Keratinocyte (primary cell): ENCODE results near the gene NAIF1. TPM values are rescaled to one million over a fixed set of nuclear protein-coding genes. Genes with fewer than 3 reads are reported as not detected.

ENCODE experiments used
- DNase-seq: peaks from one replicate; pipeline ENCODE4 v3.0.0-alpha.2; 2011; ENCODE audit warnings: low read depth, missing footprints, low spot score
- FAIRE-seq: peaks from 2 replicates; lab custom pipeline; 2011; peaks lifted over from hg19 to GRCh38; lab: Jason Lieb, UNC
- H2AFZ ChIP-seq: 2 replicates; pipeline ENCODE4 v1.6.0; 2012; ENCODE audit warnings: low read length, control low read depth, inconsistent platforms; ENCODE audit not compliant: control insufficient read depth
- H3K27ac ChIP-seq: 2 replicates; pipeline ENCODE4 v1.5.1; 2011; ENCODE audit warnings: low read length; ENCODE audit not compliant: control insufficient read depth, insufficient read depth
- H3K27me3 ChIP-seq: 3 replicates; pipeline ENCODE4 v1.6.0; 2011; ENCODE audit warnings: low read length; ENCODE audit not compliant: control insufficient read depth, insufficient read depth; ENCODE audit errors: extremely low read depth
- H3K36me3 ChIP-seq, 2 experiments: 2 replicates in 1 of 2; 3 replicates in 1 of 2; pipeline ENCODE4 v1.5.1; 2011; ENCODE audit warnings: low read length in 2 of 2, mild to moderate bottlenecking in 1 of 2; ENCODE audit not compliant: control insufficient read depth in 2 of 2, insufficient read depth in 2 of 2; ENCODE audit errors: extremely low read depth in 1 of 2
- H3K4me1 ChIP-seq: 3 replicates; pipeline ENCODE4 v1.5.1; 2011; ENCODE audit warnings: low read length; ENCODE audit not compliant: control insufficient read depth, insufficient read depth; ENCODE audit errors: extremely low read depth
- H3K4me2 ChIP-seq: 3 replicates; pipeline ENCODE4 v1.6.0; 2011; ENCODE audit warnings: low read depth, low read length; ENCODE audit not compliant: control insufficient read depth, insufficient read depth; ENCODE audit errors: extremely low read depth
- H3K4me3 ChIP-seq, 3 experiments: fragments of 200-600 bp in 1 of 3; sonication (generic) in 1 of 3; 2 replicates in 2 of 3; 3 replicates in 1 of 3; pipeline ENCODE4 v1.5.1; 2011 to 2016; ENCODE audit warnings: low read length in 3 of 3, mild to moderate bottlenecking in 3 of 3, control low read depth in 2 of 3, inconsistent platforms in 1 of 3, low read depth in 1 of 3, mixed read lengths in 1 of 3, mixed run types in 1 of 3, moderate library complexity in 1 of 3; ENCODE audit not compliant: control insufficient read depth in 2 of 3, insufficient read depth in 2 of 3; ENCODE audit errors: extremely low read depth in 1 of 3
- H3K79me2 ChIP-seq: 2 replicates; pipeline ENCODE4 v1.6.0; 2012; ENCODE audit warnings: low read length; ENCODE audit not compliant: control insufficient read depth, insufficient read depth
- H3K9ac ChIP-seq: 3 replicates; pipeline ENCODE4 v1.6.0; 2011; ENCODE audit warnings: low read length; ENCODE audit not compliant: control insufficient read depth, insufficient read depth; ENCODE audit errors: extremely low read depth
- H3K9me1 ChIP-seq: 3 replicates; pipeline ENCODE4 v1.6.0; 2011; ENCODE audit warnings: low read length; ENCODE audit not compliant: control insufficient read depth, insufficient read depth; ENCODE audit errors: extremely low read depth
- H3K9me3 ChIP-seq: 2 replicates; pipeline ENCODE4 v1.5.1; 2012; ENCODE audit warnings: low read depth, low read length; ENCODE audit not compliant: control insufficient read depth
- H4K20me1 ChIP-seq: 3 replicates; pipeline ENCODE4 v1.6.0; 2011; ENCODE audit warnings: low read length; ENCODE audit not compliant: control insufficient read depth, insufficient read depth; ENCODE audit errors: extremely low read depth
- CTCF ChIP-seq, 3 experiments: IDR thresholded peaks in 1 of 3; conservative IDR thresholded peaks in 1 of 3; optimal IDR thresholded peaks in 1 of 3; 2 replicates in 2 of 3; 3 replicates in 1 of 3; pipeline versions ENCODE3 to v1.5.1; 2011; ENCODE audit warnings: low read length in 3 of 3, mild to moderate bottlenecking in 3 of 3, moderate library complexity in 2 of 3, control low read depth in 1 of 3, inconsistent platforms in 1 of 3; ENCODE audit not compliant: insufficient read depth in 2 of 3; ENCODE audit errors: extremely low read depth in 1 of 3
- EZH2 ChIP-seq: IDR thresholded peaks from one replicate; pipeline ENCODE4 v1.6.1; 2012; ENCODE audit warnings: inconsistent platforms, mild to moderate bottlenecking, low read length, moderate library complexity
- dilution Hi-C: fragments of 300-500 bp; cut with MboI; formaldehyde crosslinking; loops from one replicate; pipeline ENCODE4 v1.7.0; 2020; ENCODE audit warnings: low sequenced_read_pairs; ENCODE audit not compliant: extremely low pct_ligation_motif_present
- polyA plus RNA-seq, 5 experiments: library from polyadenylated mRNA; depleted of rRNA in 3 of 5; stranded (reverse) in 3 of 5; stranded (forward) in 1 of 5; unstranded in 1 of 5; fragments of >200 nt; gene quantifications; 1 replicate in 1 of 5; 2 replicates in 3 of 5; 3 replicates in 1 of 5; pipeline versions ENCODE4 v1.2.1 to v1.2.3, GENCODE V29; 2011 to 2012; ENCODE audit warnings: missing spikeins in 2 of 5, low read depth in 1 of 5, low replicate concordance in 1 of 5

Gene NAIF1
- polyA plus RNA-seq, 1 donor (not counting 4 experiments of a cell fraction or from before 2014, with no cell fraction given), result 6.3 TPM

GRCh38 chr9:128081056-128081455, 13.9 kb upstream of the NAIF1 start:
- Histone ChIP-seq H3K79me2 (peaks cover 6% of the 10 kb centered on the region), H4K20me1 (peaks cover 5% of the 10 kb centered on the region), H3K9me3 (no peaks in the 10 kb centered on the region), H3K4me3 (no peak overlapping the region), H3K4me2 (no peak overlapping the region), H3K9ac (no peak overlapping the region), H3K27me3 (no peaks in the 10 kb centered on the region), H2AFZ (no peak overlapping the region), H3K27ac (no peak overlapping the region), H3K4me1 (peaks cover 26% of the 10 kb centered on the region), H3K36me3 (peaks cover 0 to 6% of the 10 kb centered on the region in 2 experiments), H3K9me1 (no peaks in the 10 kb centered on the region)
- no peak for FAIRE-seq
- TF ChIP-seq EZH2, result no peak
- no peak for TF ChIP-seq CTCF (optimal IDR thresholded peaks at IDR 0.05 in 1 of 3, IDR thresholded peaks at IDR 0.05 in 1 of 3, conservative IDR thresholded peaks at IDR 0.05 in 1 of 3; ENCODE audit: extremely low read depth in 1 of 3, insufficient read depth in 2 of 3, low read length in 3 of 3)
- dilution Hi-C loops, result no loop called here
- DNase-seq, result no peak

DNA sequence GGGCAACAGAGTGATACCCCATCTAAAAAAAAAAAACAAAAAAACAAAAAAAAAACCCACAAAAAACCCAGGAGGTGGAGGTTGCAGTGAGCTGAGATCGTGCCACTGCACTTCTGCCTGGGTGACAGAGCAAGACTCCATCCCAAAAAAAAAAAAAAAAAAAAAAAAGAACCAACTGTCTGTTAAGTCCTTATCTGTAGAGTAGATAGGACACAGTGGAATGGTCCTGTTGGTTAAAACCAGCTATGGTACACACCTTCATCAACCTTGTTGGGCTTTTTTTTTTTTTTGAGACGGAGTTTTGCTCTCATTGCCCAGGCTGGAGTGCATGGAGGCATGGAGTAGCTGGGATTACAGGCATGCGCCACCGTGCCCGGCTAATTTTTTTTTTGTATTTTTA, 13.1 kb upstream of the NAIF1 start:
- H3K4me1 ChIP-seq, result peaks cover 26% of the 10 kb centered on the region
- peaks cover 8% of the 10 kb centered on the region for H3K79me2 ChIP-seq
- no peaks in the 10 kb centered on the region for H3K27me3 ChIP-seq
- TF ChIP-seq EZH2 (no peak), CTCF (optimal IDR thresholded peaks at IDR 0.05 in 1 of 3, IDR thresholded peaks at IDR 0.05 in 1 of 3, conservative IDR thresholded peaks at IDR 0.05 in 1 of 3; ENCODE audit: extremely low read depth in 1 of 3, insufficient read depth in 2 of 3, low read length in 3 of 3) (no peak)
- no peak for FAIRE-seq
- no peak overlapping the region for H3K4me2 ChIP-seq
- DNase-seq, result no peak
- no peak overlapping the region for H3K4me3 ChIP-seq
- no peak overlapping the region for H3K27ac ChIP-seq
- peaks cover 0 to 6% of the 10 kb centered on the region in 2 experiments for H3K36me3 ChIP-seq
- H4K20me1 ChIP-seq, result peaks cover 5% of the 10 kb centered on the region
- H3K9me3 ChIP-seq, result no peaks in the 10 kb centered on the region
- H2AFZ ChIP-seq, result no peak overlapping the region
- H3K9ac ChIP-seq, result no peak overlapping the region
- dilution Hi-C loops, result no loop called here
- no peaks in the 10 kb centered on the region for H3K9me1 ChIP-seq
